ENCODE measurements around the gene DOK4. TPM values are rescaled to one million over a fixed set of nuclear protein-coding genes. Genes with fewer than 3 reads are reported as not detected.

Gene DOK4
- total and polyA plus RNA-seq, 2 donors (not counting 1 experiment from before 2014, with no cell fraction given): 1.6 to 2.5 TPM

DNA sequence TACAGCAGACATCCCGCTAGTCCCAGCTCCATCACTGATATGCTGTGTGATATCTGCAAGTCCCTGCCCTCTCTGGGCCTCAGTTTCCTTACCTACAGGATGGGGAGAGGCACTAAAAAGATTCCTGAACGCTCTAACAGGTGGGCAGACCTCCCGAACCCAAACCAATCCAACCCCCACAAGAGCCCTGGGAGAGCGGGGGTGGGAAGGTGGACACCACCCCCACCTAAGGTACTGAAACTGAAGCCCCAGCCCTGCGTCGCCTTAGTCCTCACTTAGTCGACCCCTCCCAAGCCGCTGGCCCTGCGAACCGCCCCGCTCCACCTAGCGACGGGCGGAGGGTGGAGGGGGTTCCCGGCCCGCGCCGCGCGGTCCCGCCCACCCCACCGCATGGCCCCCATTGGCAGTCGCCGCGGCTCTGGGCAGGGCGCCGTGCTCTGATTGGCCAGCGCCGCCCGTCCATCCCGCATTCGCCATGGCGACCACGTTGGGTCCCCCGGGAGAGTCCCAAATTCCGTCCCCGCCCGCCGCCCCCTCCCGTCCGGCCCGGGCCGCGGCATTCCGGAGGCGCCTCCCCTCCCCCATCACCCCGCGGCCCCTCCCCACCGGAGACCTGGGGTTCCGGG, 49.5 kb upstream of the DOK4 start:
- H3K4me2 ChIP-seq (replicated peaks; ENCODE audit: low read depth, low read length, poor library complexity, severe bottlenecking): peak overlapping the region; percentile 92
- no peaks in the 10 kb centered on the region for H3K27me3 Mint-ChIP-seq
- H3K27ac ChIP-seq (ENCODE audit: low read length in 2 of 2): peak overlapping the region; percentile 90 to 94
- H3K4me3 Mint-ChIP-seq: peak overlapping the region; percentile 89
- H3K9ac ChIP-seq (ENCODE audit: low read length): peak overlapping the region; percentile 77
- DNase-seq: peak; percentile 95
- H2AFZ ChIP-seq (ENCODE audit: insufficient read depth, low read depth, low read length, poor library complexity, severe bottlenecking): peak overlapping the region; percentile 79
- H3K4me1 ChIP-seq (ENCODE audit: control insufficient read depth in 2 of 2, insufficient read depth in 2 of 2, low read length in 2 of 2): peaks cover 86 to 91% of the 10 kb centered on the region in 2 donors
- H3K4me1 Mint-ChIP-seq: peaks cover 79% of the 10 kb centered on the region
- H3K79me2 ChIP-seq (ENCODE audit: control insufficient read depth, insufficient read depth, low read length): peaks cover 4% of the 10 kb centered on the region
- H3K9me3 Mint-ChIP-seq (ENCODE audit: insufficient read depth): no peaks in the 10 kb centered on the region
- H3K4me3 ChIP-seq (ENCODE audit: control extremely low read depth in 1 of 5, extremely low read depth in 1 of 5, insufficient read depth in 1 of 5, low read depth in 2 of 5, low read length in 4 of 5): peak overlapping the region in 4 of 5 experiments; percentile 56 to 73 (median 70)
- H3K9me3 ChIP-seq (ENCODE audit: control extremely low read depth in 1 of 3, control insufficient read depth in 2 of 3, insufficient read depth in 1 of 3, low read length in 2 of 3): peaks cover 0 to 3% (median 0%) of the 10 kb centered on the region in 3 donors
- no peaks in the 10 kb centered on the region for H4K20me1 ChIP-seq (ENCODE audit: control insufficient read depth, insufficient read depth, low read length, poor library complexity, severe bottlenecking)
- no peaks in the 10 kb centered on the region for H3K36me3 ChIP-seq (replicated peaks in 1 of 2; ENCODE audit: control extremely low read depth in 1 of 2, control insufficient read depth in 1 of 2, extremely low read depth in 1 of 2, insufficient read depth in 2 of 2, low read length in 1 of 2)
- no peaks in the 10 kb centered on the region for H3K27me3 ChIP-seq (replicated peaks in 1 of 4; ENCODE audit: control extremely low read depth in 1 of 4, control insufficient read depth in 3 of 4, insufficient read depth in 4 of 4, low read length in 3 of 4)
- TF ChIP-seq, protein P1, sequence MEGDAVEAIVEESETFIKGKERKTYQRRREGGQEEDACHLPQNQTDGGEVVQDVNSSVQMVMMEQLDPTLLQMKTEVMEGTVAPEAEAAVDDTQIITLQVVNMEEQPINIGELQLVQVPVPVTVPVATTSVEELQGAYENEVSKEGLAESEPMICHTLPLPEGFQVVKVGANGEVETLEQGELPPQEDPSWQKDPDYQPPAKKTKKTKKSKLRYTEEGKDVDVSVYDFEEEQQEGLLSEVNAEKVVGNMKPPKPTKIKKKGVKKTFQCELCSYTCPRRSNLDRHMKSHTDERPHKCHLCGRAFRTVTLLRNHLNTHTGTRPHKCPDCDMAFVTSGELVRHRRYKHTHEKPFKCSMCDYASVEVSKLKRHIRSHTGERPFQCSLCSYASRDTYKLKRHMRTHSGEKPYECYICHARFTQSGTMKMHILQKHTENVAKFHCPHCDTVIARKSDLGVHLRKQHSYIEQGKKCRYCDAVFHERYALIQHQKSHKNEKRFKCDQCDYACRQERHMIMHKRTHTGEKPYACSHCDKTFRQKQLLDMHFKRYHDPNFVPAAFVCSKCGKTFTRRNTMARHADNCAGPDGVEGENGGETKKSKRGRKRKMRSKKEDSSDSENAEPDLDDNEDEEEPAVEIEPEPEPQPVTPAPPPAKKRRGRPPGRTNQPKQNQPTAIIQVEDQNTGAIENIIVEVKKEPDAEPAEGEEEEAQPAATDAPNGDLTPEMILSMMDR (IDR thresholded peaks at IDR 0.05): peak; percentile 29
- no peak for TF ChIP-seq EZH2 (IDR thresholded peaks at IDR 0.05; ENCODE audit: borderline replicate concordance, insufficient read depth, low read depth, low read length, poor library complexity, severe bottlenecking)
- peak; percentile 76 for ATAC-seq (ENCODE audit: low read depth)
- ChIA-PET CTCF (interaction anchor here (0.8 to 3.4 kb wide), 3 partner anchors 11 to 40 kb away, joined by 3 to 43 read pairs (median 6); no protein-coding TSS in a partner anchor), POLR2A (interaction anchor here (1.0 to 2.8 kb wide), 3 partner anchors 8 to 17 kb away, joined by 3 to 8 read pairs (median 5); no protein-coding TSS in a partner anchor)
- under 1% methylated on average over 30 of the region's 50 CpGs for WGBS (ENCODE audit: insufficient coverage)
- intact Hi-C loops (cut with micrococcal nuclease): loop anchor here (1.0 to 10.0 kb wide), 9 partner anchors 9 to 1111 kb away; partner anchors contain the start of genes AMFR, CIAPIN1, COQ9 and KATNB1
- H3K27ac Mint-ChIP-seq: peak overlapping the region; percentile 96
